Measurements from ENCODE around the gene SCAP.

Gene SCAP

GRCh38 chr3:47430606-47431005 lies 45.1 kb downstream of the SCAP start:
- TF ChIP-seq, protein P1, sequence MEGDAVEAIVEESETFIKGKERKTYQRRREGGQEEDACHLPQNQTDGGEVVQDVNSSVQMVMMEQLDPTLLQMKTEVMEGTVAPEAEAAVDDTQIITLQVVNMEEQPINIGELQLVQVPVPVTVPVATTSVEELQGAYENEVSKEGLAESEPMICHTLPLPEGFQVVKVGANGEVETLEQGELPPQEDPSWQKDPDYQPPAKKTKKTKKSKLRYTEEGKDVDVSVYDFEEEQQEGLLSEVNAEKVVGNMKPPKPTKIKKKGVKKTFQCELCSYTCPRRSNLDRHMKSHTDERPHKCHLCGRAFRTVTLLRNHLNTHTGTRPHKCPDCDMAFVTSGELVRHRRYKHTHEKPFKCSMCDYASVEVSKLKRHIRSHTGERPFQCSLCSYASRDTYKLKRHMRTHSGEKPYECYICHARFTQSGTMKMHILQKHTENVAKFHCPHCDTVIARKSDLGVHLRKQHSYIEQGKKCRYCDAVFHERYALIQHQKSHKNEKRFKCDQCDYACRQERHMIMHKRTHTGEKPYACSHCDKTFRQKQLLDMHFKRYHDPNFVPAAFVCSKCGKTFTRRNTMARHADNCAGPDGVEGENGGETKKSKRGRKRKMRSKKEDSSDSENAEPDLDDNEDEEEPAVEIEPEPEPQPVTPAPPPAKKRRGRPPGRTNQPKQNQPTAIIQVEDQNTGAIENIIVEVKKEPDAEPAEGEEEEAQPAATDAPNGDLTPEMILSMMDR (conservative IDR thresholded peaks at IDR 0.05; ENCODE audit: low read depth, low read length), result no peak
- no peak overlapping the region for H3K4me3 ChIP-seq (ENCODE audit: low read length)
- no peak for DNase-seq (ENCODE audit: low read depth)

DNA sequence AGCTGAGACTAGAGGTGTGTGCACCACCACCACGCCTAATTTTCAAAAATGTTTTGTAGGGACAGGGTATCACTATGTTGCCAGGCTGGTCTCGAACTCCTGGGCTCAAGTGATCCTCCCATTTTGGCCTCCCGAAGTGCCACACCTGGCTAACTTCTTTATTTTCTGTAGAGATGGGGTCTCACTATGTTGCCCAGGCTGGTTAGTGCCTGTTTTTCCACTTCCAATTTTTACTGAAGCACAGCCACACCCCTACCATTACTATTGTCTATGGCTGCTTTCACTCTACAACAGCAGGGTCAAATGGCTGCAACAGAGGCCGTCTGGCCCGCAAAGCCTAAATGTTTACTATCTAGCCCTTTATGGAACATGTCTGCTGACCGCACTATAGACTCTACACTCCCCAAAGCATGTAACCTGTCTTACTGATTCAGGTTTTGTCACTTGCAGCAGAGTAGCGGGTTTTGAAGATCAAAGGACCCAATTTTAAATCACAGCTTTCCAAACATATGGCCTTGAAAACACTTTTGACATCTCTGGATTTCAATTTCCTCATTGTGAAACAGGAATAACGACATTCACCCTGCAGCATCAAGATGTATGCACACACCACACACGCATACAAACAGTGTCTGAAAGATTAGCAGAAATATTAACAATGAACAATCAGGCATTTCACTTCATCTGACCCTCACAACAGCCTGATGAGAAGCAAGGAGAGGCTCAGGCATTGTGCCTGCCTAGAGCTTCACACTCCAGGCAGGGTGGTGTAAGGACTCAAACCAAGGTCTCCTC lies 46.1 kb downstream of the SCAP start:
- TF ChIP-seq, protein P1 (conservative IDR thresholded peaks at IDR 0.05; ENCODE audit: low read depth, low read length), result no peak
- no peak for DNase-seq (ENCODE audit: low read depth)

GRCh38 chr3:47428662-47429061 lies 47.1 kb downstream of the SCAP start:
- no peak overlapping the region for H3K4me3 ChIP-seq (ENCODE audit: low read length)
- DNase-seq (ENCODE audit: low read depth), result no peak
- TF ChIP-seq, protein P1 (conservative IDR thresholded peaks at IDR 0.05; ENCODE audit: low read depth, low read length), result no peak

More for the DNA sequence above, 46.1 kb downstream of the SCAP start:
- no peak overlapping the region for H3K4me3 ChIP-seq (ENCODE audit: low read length)

DNA sequence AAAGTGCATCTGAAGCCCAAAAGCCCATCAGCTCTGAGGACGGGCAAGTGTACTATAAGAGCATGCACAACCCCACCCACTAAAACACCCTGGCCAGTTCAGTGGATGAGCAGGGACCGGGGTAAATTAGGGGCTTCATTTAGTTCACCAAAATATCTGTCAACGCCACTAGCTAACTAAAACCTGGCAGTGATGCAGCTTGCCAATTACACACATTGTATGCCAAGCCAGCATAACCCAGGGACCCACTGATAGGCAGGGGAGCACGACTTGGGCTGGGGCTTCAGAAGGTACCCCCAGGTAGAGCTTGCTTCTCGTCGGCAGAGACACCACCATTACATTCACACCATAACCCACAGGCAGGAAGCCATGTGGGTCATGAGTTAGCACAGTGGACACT lies 47.9 kb downstream of the SCAP start:
- DNase-seq (ENCODE audit: low read depth), result no peak

GRCh38 chr3:47425959-47426358 lies 49.8 kb downstream of the SCAP start:
- no peak overlapping the region for H3K4me3 ChIP-seq (ENCODE audit: low read length)
- no peak for DNase-seq (ENCODE audit: low read depth)
- TF ChIP-seq, protein P1 (conservative IDR thresholded peaks at IDR 0.05; ENCODE audit: low read depth, low read length), result no peak

More for the DNA sequence above, 47.9 kb downstream of the SCAP start:
- TF ChIP-seq, protein P1 (conservative IDR thresholded peaks at IDR 0.05; ENCODE audit: low read depth, low read length), result no peak
- no peak overlapping the region for H3K4me3 ChIP-seq (ENCODE audit: low read length)

DNA sequence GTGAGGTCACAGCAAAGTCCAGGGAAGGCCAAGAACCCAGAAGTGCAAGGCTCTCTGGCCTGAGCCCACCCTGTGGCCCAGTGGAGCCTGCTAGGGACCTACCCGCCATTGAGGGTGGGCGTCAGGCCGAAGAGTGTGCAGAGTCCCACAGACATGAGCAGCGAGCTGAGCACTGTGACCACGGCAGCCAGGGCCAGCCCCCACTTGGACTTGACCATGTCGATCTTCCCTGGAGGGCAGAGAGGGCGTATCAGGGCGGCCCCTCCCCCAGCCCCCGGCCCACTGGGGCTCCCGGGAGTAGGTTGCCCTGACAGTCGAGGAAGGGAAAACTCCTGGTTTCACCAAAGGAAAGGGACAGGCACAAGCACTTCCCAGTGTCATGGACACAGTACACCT lies 50.4 kb downstream of the SCAP start:
- DNase-seq (ENCODE audit: low read depth), result no peak

More for the DNA sequence above, 50.4 kb downstream of the SCAP start:
- TF ChIP-seq, protein P1 (conservative IDR thresholded peaks at IDR 0.05; ENCODE audit: low read depth, low read length), result no peak
- H3K4me3 ChIP-seq (ENCODE audit: low read length), result no peak overlapping the region

All from retinal pigment epithelial cell (primary cell).